ENCODE measurements around the gene PPP4C. TPM values are rescaled to one million over a fixed set of nuclear protein-coding genes. Genes with fewer than 3 reads are reported as not detected.
A peak's percentile ranks its signal among the peaks of the same experiment; 100 is the strongest.

The PPP4C gene
- total RNA-seq = 10 to 100 TPM; 43.7 to 79.4 (median 56.6) TPM

DNA sequence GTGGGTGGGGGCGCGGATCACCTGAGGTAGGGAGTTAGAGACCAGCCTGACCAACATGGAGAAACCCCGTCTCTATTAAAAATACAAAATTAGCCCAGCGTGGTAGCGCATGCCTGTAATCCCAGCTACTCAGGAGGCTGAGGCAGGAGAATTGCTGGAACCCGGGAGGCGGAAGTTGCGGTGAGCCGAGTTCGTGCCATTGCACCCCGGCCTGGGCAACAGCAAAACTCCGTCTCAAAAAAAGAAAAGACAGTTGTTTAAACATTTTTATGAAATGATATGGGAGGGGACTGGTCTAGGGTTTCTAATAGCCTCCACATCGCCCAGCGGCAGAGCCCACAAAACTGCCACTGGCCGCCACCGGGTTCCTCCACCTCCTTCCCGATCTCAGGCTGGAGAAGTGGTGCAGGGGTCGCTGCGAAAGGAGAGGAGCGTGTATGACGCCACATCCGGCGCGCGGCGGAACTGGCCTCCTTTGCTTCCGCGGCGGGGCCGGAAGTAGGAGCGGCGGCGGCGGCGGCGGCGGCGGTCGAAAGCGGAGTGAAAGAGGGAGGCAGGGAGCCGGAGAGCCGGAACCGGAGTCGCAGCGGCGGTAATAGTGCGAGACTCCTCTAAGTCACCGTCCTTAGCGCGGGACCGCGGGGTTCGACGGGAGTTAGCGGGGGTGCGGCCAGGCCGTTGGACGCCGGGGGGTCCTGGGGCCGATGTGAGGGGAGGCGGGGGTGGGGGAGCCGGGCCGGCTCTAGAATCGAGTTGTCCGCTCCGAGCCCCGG, at the start of gene PPP4C:
PPP4C (plus strand) TSS at position 492 of the 773 bp plus-strand sequence. CDS start 384 bp downstream, outside the sequence.
- peak within 1 kb of the TSS; percentile 88 to 93 (median 88) for H3K27ac ChIP-seq
- H3K36me3 ChIP-seq = peaks cover 0 to 51% (median 0%) of the 10 kb centered on the region in 3 donors
- peak within 1 kb of the TSS; percentile 69 to 95 (median 88) for H3K4me3 ChIP-seq
- peak; percentile 92 to 97 (median 94) for DNase-seq
- peaks cover 0 to 29% (median 4%) of the 10 kb centered on the region in 4 donors for H3K4me1 ChIP-seq
- H3K9me3 ChIP-seq = no peaks in the 10 kb centered on the region
- TF ChIP-seq POLR2A (IDR thresholded peaks at IDR 0.05) = peak; percentile 84 to 85
- TF ChIP-seq, protein P1, sequence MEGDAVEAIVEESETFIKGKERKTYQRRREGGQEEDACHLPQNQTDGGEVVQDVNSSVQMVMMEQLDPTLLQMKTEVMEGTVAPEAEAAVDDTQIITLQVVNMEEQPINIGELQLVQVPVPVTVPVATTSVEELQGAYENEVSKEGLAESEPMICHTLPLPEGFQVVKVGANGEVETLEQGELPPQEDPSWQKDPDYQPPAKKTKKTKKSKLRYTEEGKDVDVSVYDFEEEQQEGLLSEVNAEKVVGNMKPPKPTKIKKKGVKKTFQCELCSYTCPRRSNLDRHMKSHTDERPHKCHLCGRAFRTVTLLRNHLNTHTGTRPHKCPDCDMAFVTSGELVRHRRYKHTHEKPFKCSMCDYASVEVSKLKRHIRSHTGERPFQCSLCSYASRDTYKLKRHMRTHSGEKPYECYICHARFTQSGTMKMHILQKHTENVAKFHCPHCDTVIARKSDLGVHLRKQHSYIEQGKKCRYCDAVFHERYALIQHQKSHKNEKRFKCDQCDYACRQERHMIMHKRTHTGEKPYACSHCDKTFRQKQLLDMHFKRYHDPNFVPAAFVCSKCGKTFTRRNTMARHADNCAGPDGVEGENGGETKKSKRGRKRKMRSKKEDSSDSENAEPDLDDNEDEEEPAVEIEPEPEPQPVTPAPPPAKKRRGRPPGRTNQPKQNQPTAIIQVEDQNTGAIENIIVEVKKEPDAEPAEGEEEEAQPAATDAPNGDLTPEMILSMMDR (IDR thresholded peaks at IDR 0.05) = peak in 3 of 6 experiments; percentile 4 to 12 (median 10)
- H3K27me3 ChIP-seq = no peaks in the 10 kb centered on the region

DNA sequence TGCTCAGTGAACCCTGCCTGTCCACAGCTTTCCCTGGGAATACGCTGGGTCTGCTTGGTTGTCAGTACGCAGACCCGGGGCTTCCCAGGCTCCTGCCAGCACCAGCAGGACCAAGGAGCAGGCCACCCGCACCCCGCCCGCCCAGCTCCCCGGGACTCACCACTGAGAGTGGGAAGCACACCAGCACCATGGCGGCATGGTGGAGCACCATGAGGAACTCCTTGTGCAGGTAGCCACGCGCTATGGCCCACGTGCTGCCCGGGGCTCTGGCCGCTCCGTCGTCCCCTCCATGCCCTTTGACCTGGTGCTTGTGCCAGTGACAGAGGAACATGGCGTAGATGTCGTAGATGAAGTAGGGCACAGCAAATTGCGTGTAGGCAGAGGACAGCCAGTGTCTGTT, 49.3 kb upstream of the PPP4C start:
- H3K27me3 ChIP-seq = peaks cover 0 to 20% of the 10 kb centered on the region in 2 donors
- no peaks in the 10 kb centered on the region for H3K36me3 ChIP-seq
- DNase-seq = no peak

DNA sequence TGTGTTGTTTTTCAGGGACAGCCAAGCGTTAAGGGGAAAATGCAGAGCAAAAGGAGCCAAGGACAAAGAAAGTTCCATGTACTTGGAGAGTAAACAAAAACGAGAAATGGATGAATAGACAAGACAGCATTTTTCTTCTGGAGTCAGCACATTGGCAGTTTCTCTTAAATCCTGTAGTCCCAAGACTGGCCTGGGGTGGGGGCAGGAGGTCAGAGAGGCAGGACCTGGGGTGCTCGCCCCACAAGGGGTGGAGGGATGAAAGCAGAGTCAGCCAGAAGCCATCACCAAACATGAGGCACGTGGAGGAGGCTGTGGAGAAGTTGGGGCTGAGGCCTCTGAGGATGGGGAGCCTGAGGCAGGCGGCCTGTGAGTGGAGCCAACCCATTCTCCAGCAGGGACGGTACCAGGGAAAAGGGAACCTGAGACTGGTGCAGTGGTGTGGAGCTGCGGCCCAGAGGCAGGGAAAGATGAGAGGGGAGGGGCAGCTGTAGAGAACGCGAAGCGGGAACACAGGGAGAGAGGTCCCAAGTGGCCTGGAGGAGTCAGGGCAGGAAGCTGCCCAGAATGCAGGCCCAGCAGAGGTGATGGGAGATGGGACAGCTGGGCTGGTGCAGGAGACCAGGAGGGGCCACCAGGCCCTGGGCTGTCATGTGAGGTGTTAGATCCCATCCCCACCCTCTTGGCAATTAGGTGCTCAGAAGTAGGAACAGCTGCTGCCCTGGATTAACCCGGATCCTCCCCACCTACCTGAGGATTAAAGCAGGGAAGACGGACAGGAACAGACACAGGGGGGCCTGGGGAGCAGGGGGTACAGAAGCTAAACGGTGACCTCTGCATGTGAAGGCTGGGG, 48.0 kb upstream of the PPP4C start:
- no peak overlapping the region for H3K27ac ChIP-seq
- H3K9me3 ChIP-seq = no peaks in the 10 kb centered on the region
- H3K4me1 ChIP-seq = peaks cover 0 to 8% (median 3%) of the 10 kb centered on the region in 4 donors
- H3K36me3 ChIP-seq = no peaks in the 10 kb centered on the region
- no peak for DNase-seq
- no peak for TF ChIP-seq POLR2A (IDR thresholded peaks at IDR 0.05)
- TF ChIP-seq, protein P1 (IDR thresholded peaks at IDR 0.05) = no peak
- H3K4me3 ChIP-seq = no peak overlapping the region
- peaks cover 0 to 29% of the 10 kb centered on the region in 2 donors for H3K27me3 ChIP-seq

More for the DNA sequence above, 49.3 kb upstream of the PPP4C start:
- Histone ChIP-seq H3K27ac (no peak overlapping the region), H3K9me3 (no peaks in the 10 kb centered on the region), H3K4me1 (peaks cover 0 to 9% (median 3%) of the 10 kb centered on the region in 4 donors), H3K4me3 (no peak overlapping the region)
- no peak for TF ChIP-seq POLR2A (IDR thresholded peaks at IDR 0.05)
- TF ChIP-seq, protein P1 (IDR thresholded peaks at IDR 0.05) = no peak

DNA sequence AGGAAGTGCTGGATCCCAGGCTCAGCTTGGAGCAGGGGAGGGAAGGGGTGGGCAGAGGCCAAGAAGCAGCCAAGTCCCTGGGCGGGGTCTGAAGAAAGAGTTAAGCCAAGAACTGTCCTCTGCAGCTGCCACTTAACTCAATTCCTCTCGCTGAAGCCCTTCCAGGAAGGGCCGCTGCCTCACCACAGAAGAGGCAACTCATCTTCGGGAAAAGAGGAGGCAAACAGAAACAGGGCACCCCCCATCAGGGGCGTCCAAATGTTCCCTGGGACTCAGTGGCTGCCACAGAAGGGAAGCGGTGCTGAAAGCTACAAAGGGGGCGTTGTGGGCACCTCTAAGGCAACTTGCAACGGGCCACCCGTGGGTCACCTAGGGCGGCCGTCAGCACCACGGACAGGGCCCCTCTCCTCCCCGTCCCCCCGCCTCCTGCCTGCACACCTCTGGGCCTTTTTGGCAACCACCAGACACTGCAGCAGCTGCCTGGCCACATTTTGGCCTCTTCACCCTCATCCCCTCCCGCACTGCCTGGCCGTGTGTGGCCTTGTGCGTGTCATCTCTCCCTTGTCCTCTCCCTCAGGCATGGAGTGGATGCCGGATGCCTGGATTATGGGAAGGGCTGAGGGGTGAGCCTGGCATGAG, 47.2 kb upstream of the PPP4C start:
- no peak overlapping the region for H3K4me3 ChIP-seq
- no peak for DNase-seq
- no peaks in the 10 kb centered on the region for H3K36me3 ChIP-seq
- H3K9me3 ChIP-seq = no peaks in the 10 kb centered on the region
- peaks cover 0 to 8% (median 3%) of the 10 kb centered on the region in 4 donors for H3K4me1 ChIP-seq
- H3K27ac ChIP-seq = no peak overlapping the region
- H3K27me3 ChIP-seq = peaks cover 0 to 29% of the 10 kb centered on the region in 2 donors
- TF ChIP-seq POLR2A (IDR thresholded peaks at IDR 0.05) = no peak
- TF ChIP-seq, protein P1 (IDR thresholded peaks at IDR 0.05) = no peak

DNA sequence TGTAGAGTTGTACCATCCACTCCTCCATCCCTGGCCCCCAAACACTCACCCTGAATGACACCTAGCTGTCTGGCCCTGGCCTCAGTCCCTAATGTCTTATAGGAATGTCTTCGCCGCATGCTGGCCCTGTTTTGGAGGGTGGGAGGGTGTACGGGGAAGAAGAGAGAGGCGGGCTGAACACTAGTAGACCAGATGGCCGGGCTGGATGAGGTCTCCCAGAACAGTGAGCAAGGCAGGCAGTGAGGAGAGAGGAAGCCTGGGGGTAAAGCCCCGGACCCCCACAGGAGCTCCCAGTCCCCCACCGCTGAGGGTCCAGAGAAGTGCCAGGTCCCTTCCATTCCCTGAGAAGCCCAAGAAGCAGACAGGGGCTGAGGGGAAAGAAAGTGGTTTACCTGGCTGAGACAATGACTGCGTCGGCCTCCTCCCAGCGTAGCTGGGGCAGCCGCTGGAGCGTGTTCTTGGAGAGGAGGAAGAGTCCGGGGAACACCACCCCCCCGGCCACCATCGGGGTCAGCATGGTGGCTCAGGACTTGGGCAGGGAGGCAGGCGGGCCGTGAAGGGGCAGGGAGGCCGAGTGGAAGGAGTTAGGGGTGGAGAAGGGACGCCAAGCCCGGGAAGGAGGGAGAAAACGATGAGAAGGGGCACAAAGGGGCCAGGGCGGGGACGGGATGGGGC, 45.6 kb upstream of the PPP4C start:
- no peaks in the 10 kb centered on the region for H3K36me3 ChIP-seq
- H3K27ac ChIP-seq = no peak overlapping the region
- no peak for TF ChIP-seq POLR2A (IDR thresholded peaks at IDR 0.05)
- TF ChIP-seq, protein P1 (IDR thresholded peaks at IDR 0.05) = no peak
- peaks cover 0 to 8% (median 3%) of the 10 kb centered on the region in 4 donors for H3K4me1 ChIP-seq
- DNase-seq = no peak
- H3K9me3 ChIP-seq = no peaks in the 10 kb centered on the region
- H3K4me3 ChIP-seq = no peak overlapping the region
- peaks cover 0 to 29% of the 10 kb centered on the region in 2 donors for H3K27me3 ChIP-seq

All from Peyer's patch (tissue), 4 donors.